Measurements from ENCODE around the gene RIMKLB. TPM values are rescaled to one million over a fixed set of nuclear protein-coding genes. Genes with fewer than 3 reads are reported as not detected.

Gene RIMKLB
- total RNA-seq, 1 experiment from 2014 or later, result 0.39 TPM

DNA sequence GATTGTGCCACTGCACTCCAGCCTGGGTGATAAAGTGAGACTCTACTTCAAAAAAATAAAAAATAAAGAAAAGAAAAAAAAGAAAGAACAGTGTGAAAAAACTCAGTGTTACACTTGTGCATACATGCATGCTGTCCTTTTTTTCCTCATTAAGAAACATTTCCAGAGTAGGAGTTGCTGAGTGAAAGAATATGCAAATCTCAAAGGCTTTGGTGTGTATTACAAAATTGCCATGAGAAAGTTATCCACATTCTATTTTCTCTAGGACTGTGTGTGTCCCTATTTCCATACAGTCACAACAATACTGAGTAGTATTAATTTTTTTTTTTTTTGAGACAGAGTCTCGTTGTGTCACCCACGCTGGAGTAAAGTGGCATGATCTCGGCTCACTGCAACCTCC, 123.8 kb downstream of the RIMKLB start:
- TF ChIP-seq REST (IDR thresholded peaks at IDR 0.05; ENCODE audit: low read depth), result no peak
- TF ChIP-seq RAD21 (IDR thresholded peaks at IDR 0.05; ENCODE audit: low read depth), result no peak
- TF ChIP-seq SIN3A (IDR thresholded peaks at IDR 0.05; ENCODE audit: low read depth), result no peak
- TF ChIP-seq CBX3 (IDR thresholded peaks at IDR 0.05; ENCODE audit: low read depth), result no peak
- TF ChIP-seq ZFX (IDR thresholded peaks at IDR 0.05), result no peak
- TF ChIP-seq EZH2 (IDR thresholded peaks at IDR 0.05), result no peak
- no peak for TF ChIP-seq JUND (IDR thresholded peaks at IDR 0.05)
- TF ChIP-seq ZNF274 (IDR thresholded peaks at IDR 0.05; ENCODE audit: low read depth, low read length), result no peak
- TF ChIP-seq MAX (IDR thresholded peaks at IDR 0.05), result no peak
- no peak for TF ChIP-seq ATF3 (IDR thresholded peaks at IDR 0.05)
- no peak for TF ChIP-seq FOSL1 (IDR thresholded peaks at IDR 0.05; ENCODE audit: low read depth)
- TF ChIP-seq ELF1 (IDR thresholded peaks at IDR 0.05; ENCODE audit: borderline replicate concordance, low read depth), result no peak
- no peak for TF ChIP-seq SRF (IDR thresholded peaks at IDR 0.05; ENCODE audit: low read depth)
- no peak for ATAC-seq
- H3K4me1 ChIP-seq (ENCODE audit: control insufficient read depth in 1 of 2, insufficient read depth in 2 of 2, low read length in 2 of 2), result no peaks in the 10 kb centered on the region
- H3K9ac ChIP-seq (ENCODE audit: low read length), result no peak overlapping the region
- CTCF ChIA-PET, result interaction anchor here (1.2 kb wide), 2 partner anchors 39 to 165 kb away, joined by 3 read pairs; no protein-coding TSS in a partner anchor
- no peak overlapping the region for H2AFZ ChIP-seq (ENCODE audit: low read depth, low read length, poor library complexity, severe bottlenecking)
- no peaks in the 10 kb centered on the region for H3K27me3 ChIP-seq (ENCODE audit: insufficient read depth, low read length)
- no peaks in the 10 kb centered on the region for H3K9me2 ChIP-seq (ENCODE audit: insufficient read depth)
- no TSS peak for BruUV-seq (replicated peaks)
- no peaks in the 10 kb centered on the region for H3K9me3 ChIP-seq (ENCODE audit: control insufficient read depth in 1 of 2, insufficient read depth in 1 of 2, low read depth in 1 of 2, low read length in 2 of 2)
- no peak overlapping the region for H3K4me3 ChIP-seq (replicated peaks in 1 of 2; ENCODE audit: low read depth in 1 of 2, low read length in 2 of 2)
- H3K79me2 ChIP-seq (ENCODE audit: insufficient read depth, low read length), result no peaks in the 10 kb centered on the region
- POLR2A ChIA-PET, result no interaction called here
- intact Hi-C loops (cut with micrococcal nuclease), result loop anchor here (10.0 kb wide), 1 partner anchor 277 kb away; the partner anchor contains the start of gene CLEC4E
- no peaks in the 10 kb centered on the region for H4K20me1 ChIP-seq (ENCODE audit: insufficient read depth)
- RAD21 ChIA-PET (ENCODE audit: low non-redundant PET in 1 of 2, low total read pairs in 2 of 2, uncharacterized antibody in 2 of 2, unreplicated experiment in 2 of 2), result no interaction called here
- H3K4me2 ChIP-seq (ENCODE audit: low read length), result no peak overlapping the region
- H3K27ac ChIP-seq (ENCODE audit: low read depth, low read length), result no peak overlapping the region
- DNase-seq (ENCODE audit: low read depth, low spot score), result no peak
- no peaks in the 10 kb centered on the region for H3K36me3 ChIP-seq (ENCODE audit: control insufficient read depth in 1 of 2, insufficient read depth in 2 of 2, low read length in 2 of 2)

All from HCT116 (cell line).